Endothelial cell of umbilical vein (primary cell): ENCODE data around the gene LRRC27. TPM values are rescaled to one million over a fixed set of nuclear protein-coding genes. Genes with fewer than 3 reads are reported as not detected.

Experiments used
- BruUV-seq: library from RNA; stranded (reverse); fragments of 400-500 nt; replicated peaks from 2 replicates; lab custom pipeline; 2021; lab: Mats Ljungman, UMichigan
- CTCF ChIA-PET: fragments of 300-600, 350-600 bp; sonication (Branson Sonifier 250); formaldehyde crosslinking; loops from one replicate; lab custom pipeline; 2021; ENCODE audit warnings: antibody characterized with exemption, inconsistent platforms; lab: Charles Lee
- POLR2A ChIA-PET: fragments of 300-600, 350-600 bp; sonication (Branson Sonifier 250); formaldehyde crosslinking; loops from one replicate; lab custom pipeline; 2021; ENCODE audit warnings: antibody characterized with exemption, inconsistent platforms; lab: Charles Lee
- DNase-seq: peaks from one replicate; pipeline ENCODE4 v3.0.0-alpha.2; 2011; ENCODE audit warnings: low read depth, low spot score
- FAIRE-seq: peaks from 2 replicates; lab custom pipeline; 2011; peaks lifted over from hg19 to GRCh38; lab: Jason Lieb, UNC
- H2AFZ ChIP-seq: 2 replicates; pipeline ENCODE4 v1.6.0; 2012; ENCODE audit warnings: low read depth, low read length, control low read depth, inconsistent platforms
- H3K27ac ChIP-seq: 2 replicates; pipeline ENCODE4 v1.5.1; 2011; ENCODE audit warnings: low read depth, mild to moderate bottlenecking, control low read depth, low read length, moderate library complexity; ENCODE audit not compliant: insufficient read depth
- H3K27me3 ChIP-seq, 2 experiments: 2 replicates each; pipeline versions ENCODE4 v1.6.0 to v1.6.1; 2011; ENCODE audit warnings: low read length in 2 of 2, mixed read lengths in 1 of 2; ENCODE audit not compliant: control insufficient read depth in 2 of 2, insufficient read depth in 2 of 2
- H3K36me3 ChIP-seq, 2 experiments: 2 replicates in 1 of 2; 3 replicates in 1 of 2; pipeline ENCODE4 v1.5.1; 2011; ENCODE audit warnings: low read length in 2 of 2, mild to moderate bottlenecking in 1 of 2, moderate library complexity in 1 of 2; ENCODE audit not compliant: control insufficient read depth in 2 of 2, insufficient read depth in 2 of 2; ENCODE audit errors: extremely low read depth in 1 of 2
- H3K4me1 ChIP-seq: 3 replicates; pipeline ENCODE4 v1.5.1; 2011; ENCODE audit warnings: mild to moderate bottlenecking, low read length; ENCODE audit not compliant: control insufficient read depth, insufficient read depth; ENCODE audit errors: extremely low read depth
- H3K4me2 ChIP-seq: 2 replicates; pipeline ENCODE4 v1.6.1; 2011; ENCODE audit warnings: low read length, control low read depth, mixed read lengths; ENCODE audit not compliant: insufficient read depth
- H3K4me3 ChIP-seq, 3 experiments: fragments of 200-600 bp in 1 of 3; sonication (generic), shearing (Covaris generic) in 1 of 3; replicated peaks in 1 of 3; 2 replicates each; pipeline ENCODE4 v1.5.1; 2011 to 2016; ENCODE audit warnings: control low read depth in 3 of 3, low read length in 3 of 3, mild to moderate bottlenecking in 2 of 3, inconsistent platforms in 1 of 3, low read depth in 1 of 3, moderate library complexity in 1 of 3; ENCODE audit not compliant: insufficient read depth in 1 of 3
- H3K79me2 ChIP-seq: 2 replicates; pipeline ENCODE4 v1.6.0; 2012; ENCODE audit warnings: low read length, inconsistent platforms; ENCODE audit not compliant: control insufficient read depth, insufficient read depth
- H3K9ac ChIP-seq: replicated peaks from 2 replicates; pipeline ENCODE3; 2011; ENCODE audit warnings: low read length, control low read depth; ENCODE audit not compliant: insufficient read depth; ENCODE audit errors: extremely low read depth
- H3K9me1 ChIP-seq: replicated peaks from 3 replicates; pipeline ENCODE4 v1.6.0; 2011; ENCODE audit warnings: mild to moderate bottlenecking, low read length; ENCODE audit not compliant: control insufficient read depth, insufficient read depth; ENCODE audit errors: extremely low read depth
- H3K9me3 ChIP-seq: replicated peaks from 2 replicates; pipeline ENCODE4 v1.5.1; 2012; ENCODE audit warnings: low read length, inconsistent platforms; ENCODE audit not compliant: control insufficient read depth, insufficient read depth
- H4K20me1 ChIP-seq: replicated peaks from 2 replicates; pipeline ENCODE3; 2011; ENCODE audit warnings: mild to moderate bottlenecking, low read length; ENCODE audit not compliant: control insufficient read depth, insufficient read depth; ENCODE audit errors: extremely low read depth
- GATA2 ChIP-seq: IDR thresholded peaks from 2 replicates; pipeline ENCODE4 v1.7.0; 2011; ENCODE audit warnings: low read depth, mild to moderate bottlenecking, moderate library complexity, mixed read lengths, low read length; ENCODE audit not compliant: insufficient read length, insufficient read depth
- MYC ChIP-seq: IDR thresholded peaks from one replicate; pipeline ENCODE4 v1.6.1; 2011; ENCODE audit warnings: mild to moderate bottlenecking, low read depth, low read length
- POLR2AphosphoS5 ChIP-seq: IDR thresholded peaks from 2 replicates; pipeline ENCODE4 v1.6.1; 2012; ENCODE audit warnings: low read depth, mild to moderate bottlenecking, control low read depth, low read length, moderate library complexity; ENCODE audit not compliant: insufficient read depth
- dilution Hi-C: fragments of 300-500 bp; cut with MboI; formaldehyde crosslinking; loops from one replicate; pipeline ENCODE4 v1.15.0; 2019; ENCODE audit warnings: low sequenced_read_pairs; ENCODE audit not compliant: extremely low pct_ligation_motif_present
- intact Hi-C: fragments of 100-400 bp; cut with micrococcal nuclease; formaldehyde crosslinking; loops from one replicate; pipeline ENCODE4 v1.10.0; 2022
- polyA plus RNA-seq, 4 experiments: library from polyadenylated mRNA; depleted of rRNA in 3 of 4; stranded (reverse) in 3 of 4; unstranded in 1 of 4; fragments of >200 nt; gene quantifications; 2 replicates each; pipeline versions ENCODE4 v1.2.1 to v1.2.3, GENCODE V29; 2011 to 2012; ENCODE audit warnings: missing spikeins in 1 of 4
- total RNA-seq: library from RNA; stranded (reverse); gene quantifications from 2 replicates; pipeline ENCODE4 v1.2.3, GENCODE V29; 2021
- TF ChIP-seq, protein P1 (sequence below), 2 donors: IDR thresholded peaks; 1 replicate in 1 of 2; 2 replicates in 1 of 2; pipeline ENCODE4 v1.5.1; 2011; ENCODE audit warnings: low read length in 2 of 2, mild to moderate bottlenecking in 2 of 2, moderate library complexity in 2 of 2, control low read depth in 1 of 2, inconsistent platforms in 1 of 2, low read depth in 1 of 2; ENCODE audit not compliant: insufficient read depth in 1 of 2; ENCODE audit errors: extremely low read depth in 1 of 2

The LRRC27 gene
- total and polyA plus RNA-seq, 2 donors (not counting 3 experiments of a cell fraction or from before 2014, with no cell fraction given): 8.3 to 13.6 TPM

DNA sequence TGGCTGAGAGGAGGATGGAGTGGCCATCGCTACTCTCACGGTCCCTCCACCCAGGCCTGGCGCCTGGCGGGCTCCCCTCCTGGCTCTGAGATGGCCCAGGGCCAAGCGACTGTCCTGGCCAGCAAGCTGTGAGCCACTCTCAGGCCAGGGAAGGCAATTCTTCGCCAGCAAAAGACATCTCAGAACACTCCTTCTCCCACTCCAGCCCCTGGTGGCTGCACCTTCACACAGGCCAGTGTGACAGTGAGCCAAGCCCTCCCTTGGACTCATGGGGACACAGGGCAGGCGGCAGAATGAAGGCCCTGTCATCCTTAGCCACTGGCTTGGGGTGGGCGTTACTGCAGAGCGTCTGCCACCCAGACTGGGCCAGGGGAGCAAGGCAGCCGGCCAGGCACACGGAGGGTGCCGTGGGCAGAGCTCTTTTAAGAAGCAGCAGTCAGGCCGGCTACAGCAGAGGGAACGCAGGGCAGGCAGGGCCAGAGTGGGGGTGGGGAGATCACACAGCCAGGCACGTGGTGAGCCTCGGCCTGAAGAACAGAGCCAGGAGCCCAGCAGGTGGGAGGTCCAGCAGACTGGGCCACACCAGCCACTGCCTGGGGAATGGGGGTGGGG is 38.7 kb upstream of the LRRC27 start:
- POLR2A ChIA-PET: no interaction called here
- TF ChIP-seq POLR2AphosphoS5 (no peak), MYC (no peak), GATA2 (no peak)
- TF ChIP-seq, protein P1, sequence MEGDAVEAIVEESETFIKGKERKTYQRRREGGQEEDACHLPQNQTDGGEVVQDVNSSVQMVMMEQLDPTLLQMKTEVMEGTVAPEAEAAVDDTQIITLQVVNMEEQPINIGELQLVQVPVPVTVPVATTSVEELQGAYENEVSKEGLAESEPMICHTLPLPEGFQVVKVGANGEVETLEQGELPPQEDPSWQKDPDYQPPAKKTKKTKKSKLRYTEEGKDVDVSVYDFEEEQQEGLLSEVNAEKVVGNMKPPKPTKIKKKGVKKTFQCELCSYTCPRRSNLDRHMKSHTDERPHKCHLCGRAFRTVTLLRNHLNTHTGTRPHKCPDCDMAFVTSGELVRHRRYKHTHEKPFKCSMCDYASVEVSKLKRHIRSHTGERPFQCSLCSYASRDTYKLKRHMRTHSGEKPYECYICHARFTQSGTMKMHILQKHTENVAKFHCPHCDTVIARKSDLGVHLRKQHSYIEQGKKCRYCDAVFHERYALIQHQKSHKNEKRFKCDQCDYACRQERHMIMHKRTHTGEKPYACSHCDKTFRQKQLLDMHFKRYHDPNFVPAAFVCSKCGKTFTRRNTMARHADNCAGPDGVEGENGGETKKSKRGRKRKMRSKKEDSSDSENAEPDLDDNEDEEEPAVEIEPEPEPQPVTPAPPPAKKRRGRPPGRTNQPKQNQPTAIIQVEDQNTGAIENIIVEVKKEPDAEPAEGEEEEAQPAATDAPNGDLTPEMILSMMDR (IDR thresholded peaks at IDR 0.05; ENCODE audit: extremely low read depth in 1 of 2, insufficient read depth in 1 of 2, low read depth in 1 of 2, low read length in 2 of 2): no peak
- no peak overlapping the region for H3K27ac ChIP-seq
- peaks cover 0 to 2% of the 10 kb centered on the region in 2 experiments for H3K27me3 ChIP-seq
- H3K36me3 ChIP-seq: no peaks in the 10 kb centered on the region
- intact Hi-C loops (no loop called here), dilution Hi-C loops (no loop called here)
- no TSS peak for BruUV-seq
- H3K9me1 ChIP-seq: no peaks in the 10 kb centered on the region
- DNase-seq (no peak), FAIRE-seq (no peak)
- H3K4me1 ChIP-seq: no peaks in the 10 kb centered on the region
- CTCF ChIA-PET: no interaction called here
- H3K9me3 ChIP-seq: no peaks in the 10 kb centered on the region
- H3K9ac ChIP-seq: no peak overlapping the region
- no peaks in the 10 kb centered on the region for H3K79me2 ChIP-seq
- no peak overlapping the region for H3K4me3 ChIP-seq
- no peak overlapping the region for H3K4me2 ChIP-seq
- H2AFZ ChIP-seq: no peak overlapping the region
- no peaks in the 10 kb centered on the region for H4K20me1 ChIP-seq
